ENCODE results near the gene TTYH3.

Gene TTYH3

GRCh38 chr7:2649139-2649838, 17.5 kb downstream of the TTYH3 start:
- DNase-seq (ENCODE audit: low read depth in 3 of 3) = no peak

GRCh38 chr7:2649991-2650390, 18.2 kb downstream of the TTYH3 start:
- DNase-seq (ENCODE audit: low read depth in 3 of 3) = no peak

GRCh38 chr7:2650451-2650850, 18.7 kb downstream of the TTYH3 start:
- DNase-seq (ENCODE audit: low read depth in 3 of 3) = no peak

- no peak for DNase-seq (ENCODE audit: low read depth in 3 of 3)
These were observed 19.6 kb downstream of the TTYH3 start for GRCh38 chr7:2651336-2651735.

GRCh38 chr7:2651847-2652735, 20.3 kb downstream of the TTYH3 start:
- no peak for DNase-seq (ENCODE audit: low read depth in 3 of 3)

GRCh38 chr7:2652736-2653060, 20.9 kb downstream of the TTYH3 start:
- DNase-seq (ENCODE audit: low read depth in 3 of 3) = no peak

- DNase-seq (ENCODE audit: low read depth in 3 of 3) = no peak
These were observed 22.3 kb downstream of the TTYH3 start for GRCh38 chr7:2654059-2654458.

GRCh38 chr7:2655870-2656614, 24.3 kb downstream of the TTYH3 start:
- no peak for DNase-seq (ENCODE audit: low read depth in 3 of 3)

GRCh38 chr7:2657208-2657607, 25.4 kb downstream of the TTYH3 start:
- no peak for DNase-seq (ENCODE audit: low read depth in 3 of 3)

- no peak for DNase-seq (ENCODE audit: low read depth in 3 of 3)
These were observed 26.3 kb downstream of the TTYH3 start for GRCh38 chr7:2657920-2658671.

GRCh38 chr7:2658941-2659340, 27.2 kb downstream of the TTYH3 start:
- DNase-seq (ENCODE audit: low read depth in 3 of 3) = no peak

GRCh38 chr7:2659556-2660358, 28.0 kb downstream of the TTYH3 start:
- DNase-seq (ENCODE audit: low read depth in 3 of 3) = no peak

GRCh38 chr7:2660359-2661095, 28.7 kb downstream of the TTYH3 start:
- no peak for DNase-seq (ENCODE audit: low read depth in 3 of 3)

GRCh38 chr7:2661096-2661449, 29.3 kb downstream of the TTYH3 start:
- DNase-seq (ENCODE audit: low read depth in 3 of 3) = no peak

- DNase-seq (ENCODE audit: low read depth in 3 of 3) = no peak
These were observed 30.0 kb downstream of the TTYH3 start for GRCh38 chr7:2661602-2662272.

GRCh38 chr7:2662273-2663120, 30.7 kb downstream of the TTYH3 start:
- no peak for DNase-seq (ENCODE audit: low read depth in 3 of 3)

- DNase-seq (ENCODE audit: low read depth in 3 of 3) = no peak
These were observed 31.5 kb downstream of the TTYH3 start for GRCh38 chr7:2663121-2663886.

GRCh38 chr7:2663960-2664359, 32.2 kb downstream of the TTYH3 start:
- DNase-seq (ENCODE audit: low read depth in 3 of 3) = no peak

All from stimulated activated CD4-positive, alpha-beta T cell treated with anti-CD3 and anti-CD28 coated beads, TNF-alpha, amount 100 ng/mL, for 4 hours (primary cell).